Type B pancreatic cell (in vitro differentiated cells): ENCODE results near the gene MSI2. TPM values are rescaled to one million over a fixed set of nuclear protein-coding genes. Genes with fewer than 3 reads are reported as not detected.

Experiments used
- DNase-seq: peaks from one replicate; pipeline ENCODE4 v3.0.0; 2021; ENCODE audit warnings: mixed read lengths; ENCODE audit not compliant: unreplicated experiment; ENCODE audit errors: extremely low spot score
- H3K27ac Mint-ChIP-seq: 2 replicates; pipeline ENCODE4 v1.8.0; 2021; ENCODE audit warnings: mild to moderate bottlenecking, mixed read lengths
- H3K27me3 Mint-ChIP-seq: 2 replicates; pipeline ENCODE4 v1.8.0; 2021; ENCODE audit warnings: mixed read lengths
- H3K36me3 Mint-ChIP-seq: 2 replicates; pipeline ENCODE4 v1.8.0; 2021; ENCODE audit warnings: mixed read lengths
- H3K4me1 Mint-ChIP-seq: one replicate; pipeline ENCODE4 v1.8.0; 2021; ENCODE audit warnings: mixed read lengths; ENCODE audit not compliant: unreplicated experiment
- H3K4me3 Mint-ChIP-seq: 2 replicates; pipeline ENCODE4 v1.8.0; 2021; ENCODE audit warnings: mild to moderate bottlenecking, mixed read lengths
- H3K9me3 Mint-ChIP-seq: 2 replicates; pipeline ENCODE4 v1.8.0; 2021; ENCODE audit warnings: mixed read lengths
- CTCF ChIP-seq: fragments of 200-600 bp; sonication (generic); conservative IDR thresholded peaks from 2 replicates; pipeline ENCODE4 v1.5.0; 2021; ENCODE audit warnings: antibody characterized with exemption, mild to moderate bottlenecking
- total RNA-seq: library from RNA; stranded (reverse); gene quantifications from 2 replicates; pipeline ENCODE4 v1.2.1, GENCODE V29; 2021; ENCODE audit warnings: low replicate concordance

Gene MSI2
- total RNA-seq, 1 donor from 2014 or later: 158 TPM

- no peak for TF ChIP-seq CTCF
- Mint-ChIP-seq H3K27ac (no peak overlapping the region), H3K27me3 (no peaks in the 10 kb centered on the region), H3K4me1 (peaks cover 42% of the 10 kb centered on the region), H3K9me3 (no peaks in the 10 kb centered on the region), H3K36me3 (no peaks in the 10 kb centered on the region), H3K4me3 (no peak overlapping the region)
- no peak for DNase-seq
These were observed 353.6 kb downstream of the MSI2 start for GRCh38 chr17:57609878-57610270.

- Mint-ChIP-seq H3K4me1 (peaks cover 20% of the 10 kb centered on the region), H3K4me3 (no peak overlapping the region), H3K36me3 (peaks cover 13% of the 10 kb centered on the region), H3K27ac (no peak overlapping the region), H3K27me3 (no peaks in the 10 kb centered on the region), H3K9me3 (no peaks in the 10 kb centered on the region)
- no peak for TF ChIP-seq CTCF
- no peak for DNase-seq
These were observed 356.1 kb downstream of the MSI2 start for GRCh38 chr17:57612202-57613071.

GRCh38 chr17:57614742-57615141 lies 358.4 kb downstream of the MSI2 start:
- Mint-ChIP-seq H3K9me3 (no peaks in the 10 kb centered on the region), H3K27me3 (no peaks in the 10 kb centered on the region), H3K27ac (no peak overlapping the region), H3K4me1 (peaks cover 3% of the 10 kb centered on the region), H3K4me3 (no peak overlapping the region), H3K36me3 (peaks cover 20% of the 10 kb centered on the region)
- no peak for TF ChIP-seq CTCF
- DNase-seq: no peak

GRCh38 chr17:57615836-57616757 lies 359.8 kb downstream of the MSI2 start:
- TF ChIP-seq CTCF: no peak
- no peak overlapping the region for H3K27ac Mint-ChIP-seq
- H3K36me3 Mint-ChIP-seq: peaks cover 24% of the 10 kb centered on the region
- no peaks in the 10 kb centered on the region for H3K27me3 Mint-ChIP-seq
- no peaks in the 10 kb centered on the region for H3K4me1 Mint-ChIP-seq
- DNase-seq: no peak
- no peak overlapping the region for H3K4me3 Mint-ChIP-seq
- H3K9me3 Mint-ChIP-seq: no peaks in the 10 kb centered on the region

- Mint-ChIP-seq H3K27me3 (no peaks in the 10 kb centered on the region), H3K4me1 (peaks cover under 1% of the 10 kb centered on the region), H3K36me3 (peaks cover 24% of the 10 kb centered on the region), H3K4me3 (no peak overlapping the region), H3K9me3 (no peaks in the 10 kb centered on the region), H3K27ac (no peak overlapping the region)
- no peak for DNase-seq
- TF ChIP-seq CTCF: no peak
These were observed 360.9 kb downstream of the MSI2 start for GRCh38 chr17:57617218-57617617.
